HG03469 (cell line): Measurements from ENCODE around the gene DENND1A.

Experiments used
- ATAC-seq: cut with Tn5 transposase; IDR thresholded peaks from one replicate; pipeline ENCODE4 v1.9.1; 2021; ENCODE audit warnings: mild to moderate bottlenecking, moderate library complexity, moderate number of reproducible peaks; ENCODE audit not compliant: unreplicated experiment

DENND1A gene

DNA sequence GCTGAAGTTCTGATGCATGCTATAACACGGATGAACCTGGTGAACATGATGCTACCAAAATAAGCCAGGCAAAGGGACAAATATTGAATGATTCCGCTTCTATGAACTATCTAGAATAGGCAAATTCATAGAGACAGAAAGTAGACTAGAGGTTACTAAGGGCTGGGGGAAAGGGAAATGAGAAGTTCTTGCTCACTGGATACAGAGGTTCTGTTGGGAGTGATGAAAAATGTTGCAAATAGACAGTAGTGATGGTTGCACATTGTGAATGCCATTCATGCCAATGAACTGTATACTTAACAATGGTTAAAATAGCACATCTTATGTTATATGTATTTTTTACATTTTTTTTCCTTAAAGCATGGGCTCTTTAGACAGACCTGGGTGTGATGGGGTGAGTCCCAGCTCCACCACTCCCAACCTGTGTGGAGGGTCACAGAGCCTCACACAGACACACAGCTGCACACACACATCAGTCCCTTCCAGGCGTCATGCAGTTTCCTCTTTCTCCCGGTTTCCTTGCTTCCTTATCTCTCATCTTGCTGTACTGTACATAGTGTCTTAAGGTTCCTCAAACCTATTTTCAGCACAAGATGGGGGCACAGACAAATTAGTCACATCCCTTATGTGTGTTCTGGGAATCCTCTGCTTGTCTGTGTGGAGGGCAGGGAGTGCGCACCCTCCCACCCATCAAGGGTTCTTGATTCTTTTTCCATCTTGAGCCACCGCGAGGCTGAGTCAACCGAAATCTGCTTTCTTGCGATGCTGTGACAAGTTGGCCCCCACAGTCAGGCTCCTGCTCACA is 381.0 kb downstream of the DENND1A start:
- ATAC-seq, result no peak

DNA sequence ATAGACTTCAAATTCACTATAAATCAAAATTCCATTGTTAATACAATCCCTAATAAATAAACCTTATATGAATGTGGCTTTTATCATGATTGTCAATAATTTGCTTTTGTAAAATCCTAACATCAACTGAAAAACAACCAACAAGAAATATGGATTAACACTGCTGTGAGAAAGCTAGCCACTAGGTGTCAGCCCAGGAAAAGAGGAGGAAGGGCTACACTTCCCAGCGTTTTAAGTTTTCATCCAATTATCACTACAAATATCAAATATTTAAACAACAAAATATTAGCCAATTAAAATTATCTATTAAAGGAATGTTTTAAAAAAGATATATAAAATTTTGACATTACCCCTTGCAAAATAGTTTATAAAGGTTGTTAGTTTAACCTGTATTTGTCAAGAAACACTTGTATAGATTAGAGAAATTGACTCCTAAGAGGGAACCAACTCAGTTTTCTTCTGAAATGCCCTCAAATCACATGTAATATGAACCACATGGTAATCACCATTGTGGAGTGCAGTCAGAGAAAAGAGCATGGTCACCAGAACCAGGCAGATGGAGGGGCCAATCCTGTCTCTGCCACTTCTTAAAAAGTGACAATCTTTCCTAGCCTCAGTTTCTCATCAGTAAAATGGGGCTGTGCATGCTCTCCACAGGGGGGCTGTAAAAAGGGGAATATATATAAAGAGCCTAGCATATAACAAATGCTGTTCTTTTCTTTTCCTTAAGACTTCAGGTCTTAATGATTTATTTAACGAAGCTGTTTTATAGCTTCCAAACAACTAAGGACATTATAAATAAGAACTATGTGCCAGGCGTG is 385.7 kb downstream of the DENND1A start:
- no peak for ATAC-seq

DNA sequence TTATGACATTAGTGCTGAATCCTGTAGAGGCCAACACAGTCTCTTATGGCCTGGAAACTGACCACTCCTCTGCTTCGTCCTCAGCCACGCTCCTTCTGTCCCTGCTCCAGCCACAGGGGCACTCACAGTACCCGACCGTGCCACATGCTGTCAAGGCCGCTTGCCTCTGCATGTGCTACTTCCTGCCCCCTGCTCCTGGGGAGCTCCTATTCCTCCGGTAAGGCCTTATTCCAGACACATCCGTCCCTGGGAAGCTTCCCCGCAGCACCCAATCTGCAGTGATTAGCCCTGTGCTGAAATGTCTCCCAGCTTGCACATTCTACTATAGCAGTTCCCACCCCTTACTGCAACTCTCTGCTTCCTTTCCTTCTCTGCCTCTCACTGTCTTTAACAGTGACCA is 386.4 kb downstream of the DENND1A start:
- no peak for ATAC-seq

DNA sequence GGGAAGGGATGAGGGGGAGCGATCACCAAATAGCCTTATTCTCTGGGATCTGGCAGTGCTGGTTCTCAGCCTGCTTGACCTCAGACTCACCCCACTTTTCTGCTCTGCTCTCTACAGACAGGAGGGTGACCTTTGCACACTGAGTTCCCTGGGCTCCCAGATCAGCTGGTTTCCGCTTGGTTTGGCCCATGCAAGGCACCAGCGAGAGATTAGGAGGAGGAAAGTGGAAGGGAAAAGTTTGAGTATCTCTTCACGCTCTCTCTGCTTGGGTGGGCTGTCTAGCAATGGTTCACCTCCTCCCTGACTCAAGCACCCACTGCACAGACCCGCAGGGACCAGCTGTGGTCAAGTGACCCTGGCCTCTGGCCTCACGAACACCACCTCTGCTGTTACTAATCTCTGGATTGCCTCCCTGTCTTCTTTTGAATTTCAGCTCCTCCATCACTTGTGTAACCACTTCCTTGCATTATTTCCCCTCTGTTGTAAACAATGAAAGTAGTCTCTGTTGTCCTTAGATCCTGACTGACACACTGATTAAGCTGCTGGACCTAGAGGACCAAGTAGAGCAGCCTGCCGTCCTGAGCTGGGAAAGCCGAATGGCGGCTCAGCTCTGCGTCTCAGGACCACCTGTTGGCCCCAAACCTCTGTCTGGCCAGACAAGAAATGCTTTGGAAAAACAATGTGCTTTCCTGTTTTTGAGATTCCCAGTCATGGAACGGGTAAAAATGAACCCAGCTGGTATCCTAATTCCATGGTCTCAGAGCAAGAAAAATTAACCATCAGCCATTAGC is 387.3 kb downstream of the DENND1A start:
- no peak for ATAC-seq

DNA sequence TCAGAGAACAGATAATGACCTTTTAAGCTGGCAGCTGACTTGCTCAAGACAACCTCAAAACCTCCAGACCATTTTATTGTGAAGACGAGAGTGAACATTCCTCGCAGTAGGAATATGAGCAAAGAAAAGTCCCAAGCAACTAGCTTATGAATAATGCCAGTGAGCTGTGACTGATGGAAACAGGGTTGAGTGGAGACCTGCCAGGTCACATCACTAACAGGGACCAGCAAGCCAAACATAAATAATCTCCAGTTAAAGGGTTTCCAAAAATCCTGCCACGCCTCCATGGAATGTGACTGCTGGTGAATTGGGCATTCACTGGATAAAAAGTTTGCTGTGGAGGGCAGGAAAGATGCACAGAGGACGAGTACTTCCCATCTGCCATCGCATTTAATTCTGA is 388.5 kb downstream of the DENND1A start:
- no peak for ATAC-seq

DNA sequence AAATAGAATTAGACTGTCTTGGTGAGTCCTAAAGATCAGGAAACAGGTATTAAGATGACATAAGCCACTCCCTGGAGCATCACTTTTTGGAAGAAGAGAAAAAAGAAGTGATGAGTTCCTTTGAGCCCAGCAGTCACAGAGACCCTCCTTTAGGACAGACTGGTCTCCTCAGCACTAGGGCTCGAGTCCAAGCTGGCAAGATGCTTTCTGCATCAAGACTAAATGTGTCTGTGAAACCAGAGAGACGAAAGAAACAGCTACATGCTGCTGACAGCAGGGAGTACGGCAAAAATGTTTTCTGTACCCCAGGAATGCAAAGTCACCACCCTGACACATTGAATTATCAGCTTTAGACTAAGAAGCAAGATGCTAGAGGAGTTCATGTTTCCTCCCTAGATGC is 389.5 kb downstream of the DENND1A start:
- ATAC-seq, result no peak

DNA sequence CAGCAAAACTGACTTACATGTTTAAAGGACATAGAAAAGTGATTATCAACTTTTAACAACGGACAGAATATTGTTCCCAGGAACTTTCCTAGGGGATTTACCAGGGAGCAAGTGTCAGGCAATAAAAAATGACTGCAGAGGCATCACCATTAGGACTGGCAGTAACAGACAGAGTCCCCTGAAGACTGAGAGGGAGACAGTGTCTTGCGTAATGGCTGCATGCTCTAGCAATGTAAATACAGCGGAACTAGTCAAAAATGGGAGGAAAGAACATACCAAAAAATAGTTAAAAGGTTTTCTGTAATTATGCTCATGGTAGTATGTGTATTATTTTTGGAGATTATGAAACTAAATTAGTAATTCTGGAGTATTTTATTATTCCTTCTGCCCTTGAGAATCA is 392.1 kb downstream of the DENND1A start:
- ATAC-seq, result no peak

DNA sequence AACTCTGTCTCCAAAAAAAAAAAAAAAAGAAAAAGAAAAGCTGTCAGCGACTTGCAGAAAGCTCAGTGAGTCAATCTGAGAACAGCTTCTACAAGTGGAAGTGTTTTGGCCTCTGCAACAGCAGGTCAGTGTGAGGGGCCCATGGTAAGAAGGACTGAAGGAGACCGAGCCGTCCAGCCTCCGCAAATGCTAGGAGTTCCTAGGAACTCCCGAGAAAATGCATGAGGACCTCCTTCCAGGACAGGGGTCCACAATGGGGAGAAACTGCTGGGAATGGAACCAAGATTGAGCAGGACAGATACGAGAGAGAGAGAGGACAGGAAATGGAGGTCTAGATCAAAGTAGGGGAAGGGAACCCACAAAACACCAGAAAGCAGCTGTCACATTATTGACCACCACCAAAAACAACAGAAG is 393.5 kb downstream of the DENND1A start:
- ATAC-seq, result no peak

DNA sequence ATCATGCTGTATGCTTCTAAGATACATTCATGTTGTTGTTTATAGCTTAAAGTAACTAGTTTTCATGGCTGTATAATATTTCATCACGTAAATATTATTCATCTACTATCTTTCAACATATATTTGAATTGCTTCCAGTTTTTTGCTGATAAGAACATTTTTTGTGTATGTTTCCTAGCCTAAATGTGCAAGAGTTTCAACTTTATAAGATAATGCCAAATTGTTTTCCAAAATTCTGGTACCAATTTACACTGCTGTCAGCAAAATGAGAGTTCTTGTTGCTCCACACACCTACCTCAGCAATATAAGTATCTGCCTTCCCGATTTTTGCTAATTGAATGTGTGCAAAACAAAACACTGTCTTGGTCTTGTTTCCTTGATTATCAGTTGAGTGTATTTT is 395.6 kb downstream of the DENND1A start:
- ATAC-seq, result no peak

DNA sequence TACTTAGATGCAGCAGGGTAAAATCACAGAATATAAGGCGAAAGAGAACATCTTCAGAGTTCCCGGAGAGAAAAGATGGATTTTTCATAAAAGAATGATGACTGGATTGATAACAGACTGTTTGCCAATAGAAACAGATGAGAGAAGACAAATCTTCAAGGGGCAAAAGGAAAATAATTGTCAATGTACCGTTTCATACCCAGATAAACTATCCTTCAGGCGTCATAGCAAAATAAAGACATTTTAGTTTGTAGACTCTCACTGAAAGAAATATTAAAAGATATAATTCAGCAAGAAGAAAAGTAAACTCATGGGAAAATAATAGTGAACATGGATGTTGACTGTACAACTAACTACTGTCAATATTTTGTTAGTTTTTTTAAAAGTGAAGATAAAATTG is 399.7 kb downstream of the DENND1A start:
- no peak for ATAC-seq

DNA sequence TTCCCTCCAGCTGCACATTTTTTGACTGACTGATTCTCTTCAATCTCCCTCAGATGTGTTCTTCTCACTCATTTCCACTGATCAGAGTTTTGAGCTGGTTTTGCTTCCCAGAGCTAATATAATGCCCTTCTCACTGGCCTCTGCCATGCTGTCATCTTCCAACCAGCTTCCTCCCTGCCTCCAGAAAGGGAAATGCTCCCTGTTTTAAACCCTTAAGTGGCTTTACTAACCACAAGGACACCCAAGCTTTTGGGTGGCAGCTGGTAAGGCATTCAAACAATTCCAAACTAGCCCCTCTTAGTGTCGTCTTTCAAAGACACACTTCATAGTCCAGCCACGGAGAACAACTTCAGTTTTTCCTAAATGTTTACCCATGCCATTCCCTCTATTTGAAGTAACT is 401.4 kb downstream of the DENND1A start:
- ATAC-seq, result no peak

DNA sequence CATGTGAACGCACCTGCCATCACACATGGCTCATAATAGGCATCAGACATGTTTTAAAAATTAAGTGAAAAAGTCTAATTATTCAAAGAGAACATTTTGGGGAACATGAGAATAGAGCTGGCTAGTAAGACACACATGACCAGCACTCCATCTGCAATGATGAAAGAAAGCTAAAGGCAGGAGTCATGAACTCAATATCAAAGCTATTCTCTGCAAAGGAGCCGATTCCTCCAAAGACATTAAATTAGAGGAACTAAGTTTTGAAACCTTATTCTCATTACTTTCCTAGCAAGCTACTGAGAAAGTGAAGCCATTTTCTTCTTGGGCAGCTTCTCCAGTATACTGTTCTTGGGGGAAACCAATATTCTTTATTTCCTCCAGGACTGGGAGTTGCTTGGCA is 401.9 kb downstream of the DENND1A start:
- no peak for ATAC-seq

DNA sequence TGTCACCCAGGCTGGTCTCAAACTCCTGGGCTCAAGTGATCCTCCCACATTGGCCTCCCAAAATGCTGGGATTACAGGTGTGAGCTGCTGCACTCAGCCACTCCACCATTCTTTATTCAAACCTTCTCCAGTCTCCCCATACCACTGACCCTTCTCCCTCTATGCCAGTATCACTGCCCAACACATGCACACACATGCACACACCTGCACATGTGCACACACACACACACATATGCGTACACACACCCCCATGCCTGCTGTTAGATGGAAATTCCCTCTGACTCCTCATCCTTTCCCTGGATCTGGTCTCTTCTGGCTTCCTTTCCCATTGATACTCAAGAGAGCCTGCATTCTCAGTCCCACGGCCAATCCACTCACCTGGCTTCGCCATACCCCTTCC is 404.0 kb downstream of the DENND1A start:
- ATAC-seq, result no peak

DNA sequence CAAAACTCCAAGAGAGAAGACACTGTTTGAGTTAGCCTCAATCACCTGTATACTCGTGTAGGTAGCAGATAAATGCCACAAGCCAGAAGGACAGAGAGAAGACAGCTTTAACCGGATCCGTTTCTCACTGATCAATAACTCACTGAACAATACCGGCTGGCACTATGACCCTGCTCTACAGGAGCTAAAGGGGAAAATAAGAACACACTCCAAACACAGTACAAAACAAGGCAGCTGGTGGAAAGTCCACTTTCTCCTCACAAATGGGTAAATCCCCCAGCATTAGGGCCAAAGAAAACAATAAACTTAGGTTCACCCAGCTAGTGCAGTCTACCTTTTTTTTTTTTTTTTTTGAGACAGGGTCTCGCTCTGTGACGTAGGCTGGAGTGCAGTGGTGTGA is 404.5 kb downstream of the DENND1A start:
- no peak for ATAC-seq

DNA sequence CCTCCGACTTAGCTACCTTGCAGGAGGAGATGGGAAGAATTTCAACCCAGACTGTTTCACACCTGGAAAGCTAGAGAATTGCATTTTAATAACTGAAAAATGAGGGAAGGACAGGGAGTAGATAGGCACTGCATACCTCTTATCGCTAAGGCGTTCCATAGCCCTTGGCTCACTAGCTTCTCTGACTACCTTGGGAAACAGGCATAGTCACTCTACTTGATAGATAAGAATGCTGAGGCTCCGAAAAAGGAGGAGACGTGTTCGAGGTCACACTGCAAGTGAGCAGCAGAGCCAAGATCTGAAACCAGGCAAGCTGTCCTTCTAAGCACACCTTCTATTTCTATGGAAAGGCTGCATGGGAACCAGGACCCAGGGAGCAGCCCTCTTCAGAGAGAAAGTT is 405.1 kb downstream of the DENND1A start:
- ATAC-seq, result no peak

DNA sequence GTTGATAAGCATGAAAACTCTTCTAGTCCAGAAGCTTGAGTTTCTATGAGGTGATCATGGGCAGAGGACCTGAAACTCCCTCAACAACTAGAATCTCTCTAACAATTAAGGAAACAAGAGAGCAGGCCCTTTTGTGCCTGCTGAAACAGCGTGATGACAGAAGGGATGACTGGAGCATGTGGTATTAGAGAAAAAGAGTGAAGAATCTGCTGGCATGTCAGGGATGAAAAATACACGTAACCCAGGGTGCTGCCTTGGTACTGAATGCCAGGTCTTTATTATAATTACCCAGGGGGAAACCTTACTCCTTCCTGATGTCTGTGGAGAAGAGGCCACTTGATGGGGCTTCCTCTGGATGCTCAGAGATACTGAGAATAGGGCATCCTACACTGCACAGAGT is 406.1 kb downstream of the DENND1A start:
- ATAC-seq, result no peak

DNA sequence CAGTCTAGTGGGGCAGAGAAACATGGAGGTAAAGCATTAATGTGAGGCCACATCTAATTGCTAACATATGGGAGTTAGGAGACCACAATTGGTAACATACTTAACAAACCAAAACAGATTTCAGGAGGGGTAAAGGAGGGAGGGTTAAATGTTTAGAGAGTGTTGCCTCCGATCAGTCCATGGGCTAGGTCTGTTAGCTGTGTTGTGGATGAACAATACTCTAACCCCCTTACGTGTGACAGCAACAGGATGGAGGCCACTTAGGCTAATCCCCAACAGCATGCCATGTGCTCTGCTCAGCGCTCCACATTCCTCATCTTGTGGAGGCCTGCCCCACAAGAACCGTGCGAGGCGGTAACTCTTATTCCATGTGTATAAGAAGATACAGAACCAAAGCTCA is 406.9 kb downstream of the DENND1A start:
- ATAC-seq, result no peak

DNA sequence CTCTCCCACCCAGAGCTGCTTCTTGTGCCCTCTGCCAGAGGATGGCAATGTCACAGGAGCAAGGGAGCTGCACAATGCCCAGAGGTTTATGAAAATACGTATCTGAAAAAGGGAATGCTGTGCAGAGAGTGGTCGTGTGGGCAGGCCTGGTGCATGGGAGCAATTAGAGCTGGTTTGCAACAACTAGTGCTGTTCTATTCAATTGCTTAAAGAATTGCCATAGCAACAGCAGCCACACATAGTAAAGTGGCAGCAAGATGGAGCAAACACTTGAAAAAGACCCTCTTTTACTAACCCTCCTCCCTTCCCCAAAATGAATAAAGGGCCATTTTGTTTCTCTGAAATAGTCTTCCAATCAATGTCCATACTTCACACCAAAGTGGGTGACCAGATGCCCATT is 407.7 kb downstream of the DENND1A start:
- ATAC-seq, result no peak

DNA sequence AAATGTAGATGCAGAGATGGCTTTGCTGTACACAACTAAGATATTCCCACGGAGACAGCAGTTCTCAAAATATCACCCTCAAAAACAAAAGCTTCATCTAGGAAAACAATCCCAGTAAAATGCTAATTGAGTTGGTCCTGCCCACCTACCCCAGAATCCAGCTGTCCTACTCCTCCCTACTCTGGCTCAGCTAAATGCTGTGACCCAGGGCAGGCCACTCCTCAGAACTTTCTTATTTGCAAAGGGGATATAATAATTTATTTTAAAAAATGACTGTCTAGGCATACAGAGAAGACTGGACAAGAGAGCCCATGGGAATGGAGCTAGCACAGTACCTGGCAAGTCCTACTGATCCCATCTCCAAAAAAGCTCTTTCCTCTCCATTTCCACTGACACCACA is 411.6 kb downstream of the DENND1A start:
- ATAC-seq, result no peak

DNA sequence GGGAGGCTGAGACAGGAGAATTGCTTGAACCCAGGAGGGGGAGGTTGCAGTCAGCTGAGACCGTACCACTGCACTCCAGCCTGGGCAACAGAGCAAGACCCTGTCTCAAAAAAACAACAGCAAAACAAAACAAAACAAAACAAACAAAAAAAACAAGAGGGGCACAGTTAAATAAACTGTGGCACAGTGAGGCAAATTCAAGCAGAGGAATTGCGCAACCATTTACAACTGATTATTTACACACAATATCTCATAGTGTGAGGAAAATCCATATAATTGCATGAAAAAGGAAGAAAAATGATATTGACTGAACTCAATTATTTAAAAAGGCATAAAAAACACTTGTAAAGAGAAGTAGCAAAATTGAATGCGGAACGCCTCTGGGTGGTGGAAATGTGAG is 412.4 kb downstream of the DENND1A start:
- no peak for ATAC-seq

DNA sequence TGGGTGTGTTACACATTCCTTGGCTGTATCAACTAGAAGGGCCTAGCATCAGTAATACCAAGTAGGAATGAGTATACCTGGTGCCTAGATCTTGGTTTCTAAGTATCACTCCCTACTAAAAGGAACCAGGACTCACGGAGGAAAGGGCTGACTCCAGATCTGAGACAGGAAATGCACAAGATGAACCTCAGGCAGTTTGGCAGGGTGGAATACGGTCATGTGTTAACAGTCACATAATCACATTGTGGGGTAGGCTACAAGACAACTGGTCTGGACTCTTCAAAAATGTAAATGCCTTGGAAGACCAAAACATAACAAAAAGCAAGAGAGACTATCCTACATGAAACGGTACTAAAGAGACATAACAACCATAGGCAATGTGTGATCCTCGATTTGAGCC is 415.2 kb downstream of the DENND1A start:
- no peak for ATAC-seq

DNA sequence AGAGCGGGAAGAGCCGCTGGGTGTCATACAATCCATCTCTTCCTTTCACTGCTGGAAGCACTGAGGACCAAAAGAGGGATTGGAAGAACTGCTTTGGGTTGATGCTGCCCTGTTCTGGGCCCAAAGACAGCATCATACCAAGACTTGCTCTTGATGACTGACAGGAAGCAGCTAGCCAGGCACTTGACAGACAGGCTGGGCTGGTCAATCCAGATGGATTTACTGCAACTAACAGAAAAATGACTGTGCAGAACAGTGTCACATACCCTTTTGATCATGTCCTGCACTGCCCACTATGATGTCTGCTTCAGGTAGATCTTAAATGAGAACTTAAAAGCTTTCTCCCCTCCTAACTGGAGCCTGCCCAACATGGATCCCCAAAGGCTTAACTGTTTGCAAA is 416.4 kb downstream of the DENND1A start:
- ATAC-seq, result no peak
